G401 (cell line): Measurements from ENCODE around the gene CHRNA1. TPM values are rescaled to one million over a fixed set of nuclear protein-coding genes. Genes with fewer than 3 reads are reported as not detected.

Experiments used
- total RNA-seq: library from RNA; depleted of rRNA; stranded (reverse); fragments of >200 nt; shearing (Covaris generic); gene quantifications from 2 replicates; pipeline ENCODE4 v1.2.3, GENCODE V29; 2014; rRNA removed

CHRNA1 gene
- total RNA-seq, 1 experiment from 2014 or later = not detected

Other genes with a start within 250 kb of the CHRNA1 start
- gene WIPF1, start 166.7 kb downstream of the CHRNA1 start, total RNA-seq = not detected in 2 replicates
- 0.34 TPM in 1 of 2 replicates, not detected in the other for gene CHN1, start 240.9 kb upstream of the CHRNA1 start, total RNA-seq